Natural killer cell (primary cell): ENCODE results near the gene ASMTL. TPM values are rescaled to one million over a fixed set of nuclear protein-coding genes. Genes with fewer than 3 reads are reported as not detected.
A peak's percentile ranks its signal among the peaks of the same experiment; 100 is the strongest.

ENCODE experiments used
- ATAC-seq, 3 donors: fragments of 150-1000 bp in 2 of 3; fragments of 200-7000 bp in 1 of 3; cut with Tn5 transposase; 1 replicate in 1 of 3; 2 replicates in 2 of 3; pipeline ENCODE4 v1.10.0; 2021; ENCODE audit warnings: mild to moderate bottlenecking in 2 of 3, moderate library complexity in 2 of 3
- DNase-seq, 2 donors: peaks; one replicate each; pipeline versions ENCODE4 v3.0.0 to v3.0.0-alpha.2; 2013 to 2021; ENCODE audit warnings: mixed read lengths in 1 of 2
- H3K27ac ChIP-seq: one replicate; pipeline ENCODE4 v1.5.1; 2013; ENCODE audit warnings: mild to moderate bottlenecking, low read length
- H3K27me3 ChIP-seq: one replicate; pipeline ENCODE4 v1.6.1; 2013; ENCODE audit warnings: low read length; ENCODE audit not compliant: control insufficient read depth, insufficient read depth
- H3K36me3 ChIP-seq: one replicate; pipeline ENCODE4 v1.6.1; 2013; ENCODE audit warnings: low read length; ENCODE audit not compliant: control insufficient read depth, insufficient read depth
- H3K4me1 ChIP-seq: one replicate; pipeline ENCODE4 v1.6.1; 2013; ENCODE audit warnings: low read length; ENCODE audit not compliant: control insufficient read depth, insufficient read depth
- H3K4me3 ChIP-seq: one replicate; pipeline ENCODE4 v1.5.1; 2013; ENCODE audit warnings: low read length
- H3K9me3 ChIP-seq: one replicate; pipeline ENCODE4 v1.6.1; 2013; ENCODE audit warnings: low read length; ENCODE audit not compliant: control insufficient read depth, insufficient read depth
- H3K27ac Mint-ChIP-seq, 2 donors: one replicate each; pipeline ENCODE4 v1.8.0; 2022; ENCODE audit warnings: mild to moderate bottlenecking in 2 of 2, mixed read lengths in 2 of 2, moderate library complexity in 1 of 2
- H3K27me3 Mint-ChIP-seq, 2 donors: one replicate each; pipeline ENCODE4 v1.8.0; 2022; ENCODE audit warnings: low read depth in 2 of 2, mixed read lengths in 2 of 2
- H3K36me3 Mint-ChIP-seq: one replicate; pipeline ENCODE4 v1.8.0; 2022; ENCODE audit warnings: mixed read lengths
- H3K4me1 Mint-ChIP-seq, 2 donors: one replicate each; pipeline ENCODE4 v1.8.0; 2022; ENCODE audit warnings: mixed read lengths in 2 of 2
- H3K4me3 Mint-ChIP-seq: one replicate; pipeline ENCODE4 v1.8.0; 2022; ENCODE audit warnings: mild to moderate bottlenecking, moderate library complexity, mixed read lengths
- H3K9me3 Mint-ChIP-seq, 2 donors: one replicate each; pipeline ENCODE4 v1.8.0; 2022; ENCODE audit warnings: mixed read lengths in 2 of 2
- WGBS: methylation state at CpG from one replicate; pipeline ENCODE4 v1.1.7; 2013; ENCODE audit warnings: missing lambda C conversion rate; ENCODE audit not compliant: insufficient coverage; 5-methylcytosine and 5-hydroxymethylcytosine counted together
- intact Hi-C: fragments of 100-400 bp; cut with micrococcal nuclease; formaldehyde crosslinking; loops from one replicate; pipeline ENCODE4 v1.14.2; 2022
- total RNA-seq, 4 donors: library from RNA; stranded (reverse); fragments of 120-200 nt in 1 of 4; gene quantifications; one replicate each; pipeline versions ENCODE4 v1.2.3 to v1.2.4, GENCODE V29; 2013 to 2022
- TF ChIP-seq, protein P1 (sequence below): fragments of 200-600 bp; IDR thresholded peaks from one replicate; pipeline ENCODE4 v1.8.0; 2022; ENCODE audit warnings: antibody characterized with exemption

ASMTL gene
- total RNA-seq, 3 donors from 2014 or later (not counting 1 experiment from before 2014, with no cell fraction given), result 58.5 to 80.3 (median 66.1) TPM

DNA sequence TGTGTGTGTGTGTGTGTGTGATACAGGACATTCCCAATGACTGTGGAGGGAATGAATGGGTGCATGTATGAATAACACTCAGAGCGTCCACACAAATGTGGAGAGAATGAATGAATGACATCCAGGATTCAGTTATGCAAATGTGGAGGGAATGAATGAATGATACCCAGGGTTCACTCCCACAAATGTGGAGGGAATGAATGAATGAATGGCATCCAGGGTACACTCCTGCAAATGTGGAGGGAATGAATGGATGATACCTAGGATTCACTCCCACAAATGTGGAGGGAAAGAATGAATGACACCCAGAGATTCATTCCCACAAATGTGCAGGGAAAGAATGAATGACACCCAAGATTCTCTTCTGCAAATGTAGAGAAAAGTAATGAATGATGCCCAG is 36.0 kb upstream of the ASMTL start:
- H3K9me3 Mint-ChIP-seq, result peaks cover 0 to 5% of the 10 kb centered on the region in 2 donors
- peaks cover 6% of the 10 kb centered on the region for H3K36me3 Mint-ChIP-seq
- DNase-seq (no peak), ATAC-seq (no peak)
- Histone ChIP-seq H3K4me3 (no peak overlapping the region), H3K27me3 (no peaks in the 10 kb centered on the region), H3K36me3 (peaks cover 42% of the 10 kb centered on the region), H3K4me1 (peaks cover 43% of the 10 kb centered on the region), H3K9me3 (no peaks in the 10 kb centered on the region), H3K27ac (no peak overlapping the region)
- peaks cover 37 to 58% of the 10 kb centered on the region in 2 donors for H3K4me1 Mint-ChIP-seq
- 100% methylated on average over 1 of the region's 1 CpG for WGBS
- H3K27me3 Mint-ChIP-seq, result no peaks in the 10 kb centered on the region
- intact Hi-C loops, result no loop called here
- H3K4me3 Mint-ChIP-seq, result no peak overlapping the region
- TF ChIP-seq, protein P1, sequence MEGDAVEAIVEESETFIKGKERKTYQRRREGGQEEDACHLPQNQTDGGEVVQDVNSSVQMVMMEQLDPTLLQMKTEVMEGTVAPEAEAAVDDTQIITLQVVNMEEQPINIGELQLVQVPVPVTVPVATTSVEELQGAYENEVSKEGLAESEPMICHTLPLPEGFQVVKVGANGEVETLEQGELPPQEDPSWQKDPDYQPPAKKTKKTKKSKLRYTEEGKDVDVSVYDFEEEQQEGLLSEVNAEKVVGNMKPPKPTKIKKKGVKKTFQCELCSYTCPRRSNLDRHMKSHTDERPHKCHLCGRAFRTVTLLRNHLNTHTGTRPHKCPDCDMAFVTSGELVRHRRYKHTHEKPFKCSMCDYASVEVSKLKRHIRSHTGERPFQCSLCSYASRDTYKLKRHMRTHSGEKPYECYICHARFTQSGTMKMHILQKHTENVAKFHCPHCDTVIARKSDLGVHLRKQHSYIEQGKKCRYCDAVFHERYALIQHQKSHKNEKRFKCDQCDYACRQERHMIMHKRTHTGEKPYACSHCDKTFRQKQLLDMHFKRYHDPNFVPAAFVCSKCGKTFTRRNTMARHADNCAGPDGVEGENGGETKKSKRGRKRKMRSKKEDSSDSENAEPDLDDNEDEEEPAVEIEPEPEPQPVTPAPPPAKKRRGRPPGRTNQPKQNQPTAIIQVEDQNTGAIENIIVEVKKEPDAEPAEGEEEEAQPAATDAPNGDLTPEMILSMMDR, result no peak
- H3K27ac Mint-ChIP-seq, result peak overlapping the region; percentile 45 to 47

DNA sequence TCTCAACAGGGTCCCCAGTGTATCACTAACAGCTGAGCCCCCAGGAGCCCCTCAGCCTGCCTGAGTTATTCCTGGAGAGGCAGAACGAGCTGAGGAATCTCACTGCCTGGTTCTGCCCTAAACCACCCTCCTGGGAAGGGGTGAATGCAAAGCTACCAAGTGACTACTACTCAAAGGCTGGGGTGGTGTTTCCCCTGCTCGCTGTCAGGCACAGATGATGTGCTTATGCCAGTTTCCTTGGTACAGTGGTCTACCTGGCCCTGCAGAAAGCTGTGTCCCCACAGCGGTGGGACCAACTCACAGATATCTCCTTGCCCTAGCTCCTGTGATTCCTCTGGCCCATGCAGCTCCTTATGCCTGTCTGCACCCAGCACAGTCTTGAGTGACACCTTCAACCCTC is 35.4 kb upstream of the ASMTL start:
- Mint-ChIP-seq H3K27me3 (no peaks in the 10 kb centered on the region), H3K27ac (peak overlapping the region; percentile 45 to 47), H3K36me3 (peaks cover 6% of the 10 kb centered on the region), H3K4me1 (peaks cover 37 to 59% of the 10 kb centered on the region in 2 donors), H3K4me3 (no peak overlapping the region), H3K9me3 (peaks cover 0 to 5% of the 10 kb centered on the region in 2 donors)
- no peaks in the 10 kb centered on the region for H3K9me3 ChIP-seq
- H3K27me3 ChIP-seq, result no peaks in the 10 kb centered on the region
- WGBS, result 90% methylated on average over 3 of the region's 3 CpGs
- TF ChIP-seq, protein P1, result no peak
- intact Hi-C loops, result no loop called here
- DNase-seq (no peak), ATAC-seq (no peak)
- H3K36me3 ChIP-seq, result peaks cover 42% of the 10 kb centered on the region
- no peak overlapping the region for H3K4me3 ChIP-seq
- no peak overlapping the region for H3K27ac ChIP-seq
- H3K4me1 ChIP-seq, result peaks cover 45% of the 10 kb centered on the region

DNA sequence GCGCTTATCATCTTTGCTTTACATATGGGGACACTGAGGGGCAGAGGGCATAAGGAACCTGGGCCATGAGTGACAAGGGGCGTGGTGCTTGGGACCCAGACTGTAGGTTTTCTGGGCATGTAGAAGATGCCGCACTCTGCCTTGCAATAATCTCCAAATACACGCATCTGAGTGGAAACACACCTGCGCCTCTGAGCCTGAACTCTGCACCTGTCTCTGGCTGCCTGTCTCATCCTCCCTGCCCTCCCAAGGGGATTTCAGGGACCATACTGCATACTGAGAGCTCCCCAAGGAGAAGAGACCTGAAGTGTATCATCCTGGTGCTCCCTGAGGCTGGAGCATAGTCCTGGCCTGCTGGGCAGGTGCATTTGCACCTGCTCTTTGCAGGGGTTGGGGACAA is 34.7 kb upstream of the ASMTL start:
- ATAC-seq, result no peak
- Mint-ChIP-seq H3K4me3 (no peak overlapping the region), H3K9me3 (peaks cover 0 to 5% of the 10 kb centered on the region in 2 donors), H3K27ac (peak overlapping the region in 1 of 2 donors; percentile 24), H3K36me3 (peaks cover 6% of the 10 kb centered on the region), H3K4me1 (peaks cover 42 to 54% of the 10 kb centered on the region in 2 donors), H3K27me3 (no peaks in the 10 kb centered on the region)
- Histone ChIP-seq H3K4me1 (peaks cover 42% of the 10 kb centered on the region), H3K9me3 (no peaks in the 10 kb centered on the region), H3K27ac (no peak overlapping the region), H3K27me3 (no peaks in the 10 kb centered on the region), H3K36me3 (peaks cover 42% of the 10 kb centered on the region), H3K4me3 (no peak overlapping the region)
- 93% methylated on average over 5 of the region's 5 CpGs for WGBS
- no peak for DNase-seq
- intact Hi-C loops, result no loop called here
- TF ChIP-seq, protein P1, result no peak

DNA sequence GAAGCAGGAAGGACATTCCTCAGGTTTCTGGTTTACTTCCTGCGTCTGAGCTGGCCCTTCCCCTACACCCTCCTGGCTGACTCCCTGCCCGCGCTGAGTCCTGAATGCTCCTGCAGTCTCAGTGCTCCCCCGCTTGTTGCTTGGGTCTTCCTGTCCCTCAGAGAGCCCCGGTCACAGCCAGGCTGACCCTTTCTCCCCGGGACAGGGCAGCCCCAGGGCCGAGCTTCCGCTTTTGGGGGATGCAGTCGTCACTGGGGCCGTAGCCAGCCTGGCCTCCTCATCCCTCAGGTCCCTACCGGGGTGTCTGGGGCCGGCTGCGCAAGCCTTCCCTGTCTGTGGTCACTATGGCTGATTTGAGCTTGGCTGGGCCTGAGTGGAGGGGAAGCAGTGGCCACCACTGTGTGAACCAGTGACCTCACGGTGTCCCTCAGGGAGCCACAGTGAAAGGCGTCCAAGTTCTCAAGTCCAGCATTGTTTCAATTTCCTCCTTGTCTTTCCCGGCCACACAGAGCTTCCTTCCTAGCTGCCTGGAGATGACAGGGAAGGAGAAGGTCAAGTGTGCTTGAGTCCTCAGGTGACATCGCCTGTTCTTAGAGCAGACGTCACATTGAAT is 34.1 kb upstream of the ASMTL start:
- Histone ChIP-seq H3K36me3 (peaks cover 38% of the 10 kb centered on the region), H3K27me3 (no peaks in the 10 kb centered on the region), H3K27ac (no peak overlapping the region), H3K4me3 (no peak overlapping the region), H3K4me1 (peaks cover 48% of the 10 kb centered on the region), H3K9me3 (no peaks in the 10 kb centered on the region)
- Mint-ChIP-seq H3K4me1 (peaks cover 43 to 54% of the 10 kb centered on the region in 2 donors), H3K36me3 (peaks cover 6% of the 10 kb centered on the region), H3K27ac (peak overlapping the region in 1 of 2 donors; percentile 24), H3K27me3 (no peaks in the 10 kb centered on the region), H3K9me3 (peaks cover 0 to 5% of the 10 kb centered on the region in 2 donors), H3K4me3 (no peak overlapping the region)
- intact Hi-C loops, result no loop called here
- DNase-seq (no peak), ATAC-seq (no peak)
- WGBS, result 83% methylated on average over 18 of the region's 18 CpGs
- TF ChIP-seq, protein P1, result no peak
